RKO (cell line): Measurements from ENCODE around the gene TXNRD1.
"Not testable (repeated sequence)": the region's sequence is repeated elsewhere in the genome, so short reads cannot be mapped to it uniquely, and the experiment has no call there.

Source experiments
- DNase-seq: peaks from one replicate; pipeline ENCODE4 v3.0.0-alpha.2; 2016; ENCODE audit warnings: low spot score

The TXNRD1 gene

GRCh38 chr12:104304261-104305009 lies 88.9 kb downstream of the TXNRD1 start:
- no peak for DNase-seq

DNA sequence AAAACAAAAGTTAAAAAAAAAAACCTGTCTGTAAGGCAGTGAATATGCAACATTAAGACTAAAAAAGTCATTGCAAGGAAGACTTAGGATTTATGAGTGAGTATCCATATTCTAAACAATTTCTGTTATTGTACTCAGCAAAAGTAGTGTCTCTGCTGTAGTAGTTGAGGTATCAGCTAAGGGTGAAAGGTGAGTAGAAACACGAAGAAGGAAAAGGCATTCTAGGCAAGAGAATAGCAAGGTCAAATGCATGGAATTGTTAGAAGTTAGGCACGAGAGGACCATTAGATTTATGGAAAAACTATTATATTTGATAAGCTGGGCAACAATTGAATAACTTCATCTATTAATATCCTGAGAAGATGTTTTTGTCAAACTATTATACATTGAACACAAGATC lies 89.8 kb downstream of the TXNRD1 start:
- no peak for DNase-seq

GRCh38 chr12:104306376-104306775 lies 90.8 kb downstream of the TXNRD1 start:
- no peak for DNase-seq

GRCh38 chr12:104306943-104307654 lies 91.5 kb downstream of the TXNRD1 start:
- no peak for DNase-seq

DNA sequence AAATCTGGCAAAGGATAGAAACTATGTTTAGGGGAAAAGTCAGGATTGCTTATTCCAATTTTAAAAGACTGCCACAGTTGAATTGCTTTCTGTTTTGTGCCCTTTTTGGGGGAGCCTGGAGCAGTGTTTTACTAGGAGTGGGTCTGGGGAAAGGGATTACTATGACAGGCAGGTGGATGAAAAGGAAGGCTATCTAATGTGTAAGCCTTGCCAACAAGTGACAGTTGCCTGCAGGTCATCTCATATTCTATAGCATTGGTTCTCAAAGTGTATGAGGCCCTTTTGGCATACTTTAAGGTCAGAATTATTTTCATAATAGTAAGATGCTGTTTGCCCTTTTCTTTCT lies 92.0 kb downstream of the TXNRD1 start:
- DNase-seq: no peak

DNA sequence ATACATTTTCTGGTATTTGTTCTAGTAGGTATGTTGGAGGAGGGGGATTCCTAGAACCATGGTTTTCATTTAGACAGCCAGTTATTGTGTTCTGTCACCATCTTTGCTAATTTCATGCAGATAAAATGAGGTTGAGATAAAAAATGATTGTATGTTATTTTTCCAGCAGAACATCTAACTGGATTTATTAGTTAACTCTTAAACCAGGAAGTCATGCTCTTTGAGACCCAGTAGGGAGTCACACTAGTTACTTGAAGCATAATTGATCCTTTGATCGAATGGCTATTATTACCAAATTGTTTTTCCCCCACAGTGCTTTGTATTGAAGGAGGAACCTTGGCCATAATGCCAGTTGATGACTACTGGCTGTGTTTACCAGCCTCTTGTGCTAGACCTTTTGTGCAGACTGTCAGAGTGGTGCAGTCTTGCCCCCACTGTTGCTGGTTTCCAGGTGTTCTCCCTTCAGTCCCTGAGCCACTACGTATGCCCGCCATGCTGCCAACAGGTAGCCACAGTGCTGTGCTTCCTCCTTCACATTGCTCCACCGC lies 93.9 kb downstream of the TXNRD1 start:
- DNase-seq: no peak

GRCh38 chr12:104310751-104311633 lies 95.4 kb downstream of the TXNRD1 start:
- DNase-seq: no peak

DNA sequence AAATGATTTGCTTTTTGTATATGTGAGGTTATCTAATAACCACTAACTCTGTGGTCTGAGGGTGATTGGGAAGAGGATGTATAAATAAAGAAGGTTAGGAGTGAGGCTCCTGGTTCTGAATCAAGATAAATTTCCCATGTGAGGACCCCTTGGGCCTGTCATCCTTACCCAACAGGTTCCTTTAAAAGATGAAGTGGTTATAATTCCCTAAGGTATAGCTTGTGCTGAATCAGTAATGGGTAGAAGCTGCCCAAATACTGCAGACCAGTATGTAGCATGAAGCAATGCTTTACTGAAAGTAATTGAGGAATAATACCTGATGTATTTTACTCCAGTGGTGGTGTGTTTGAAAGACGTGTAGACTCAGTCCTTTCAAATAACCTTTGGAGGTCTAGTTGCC lies 96.6 kb downstream of the TXNRD1 start:
- no peak for DNase-seq

DNA sequence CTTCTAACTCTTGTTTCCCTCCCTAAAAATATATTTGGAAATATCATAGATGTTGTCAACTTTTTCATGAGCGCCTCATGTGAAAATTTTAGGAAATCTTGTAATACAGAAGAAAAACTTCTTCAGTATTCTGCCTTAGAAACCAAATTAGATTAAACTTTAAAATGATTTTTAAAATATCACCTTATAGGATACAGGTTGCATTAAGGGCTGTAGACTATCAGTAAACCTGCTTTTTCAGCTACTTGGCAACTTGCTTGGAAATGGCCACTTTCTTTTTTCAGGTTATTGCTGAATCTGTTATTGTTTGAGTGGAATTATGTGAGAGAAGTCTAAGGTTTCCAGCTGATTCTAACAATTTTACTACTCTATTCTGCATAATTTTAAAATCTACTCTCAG lies 97.1 kb downstream of the TXNRD1 start:
- DNase-seq: no peak

DNA sequence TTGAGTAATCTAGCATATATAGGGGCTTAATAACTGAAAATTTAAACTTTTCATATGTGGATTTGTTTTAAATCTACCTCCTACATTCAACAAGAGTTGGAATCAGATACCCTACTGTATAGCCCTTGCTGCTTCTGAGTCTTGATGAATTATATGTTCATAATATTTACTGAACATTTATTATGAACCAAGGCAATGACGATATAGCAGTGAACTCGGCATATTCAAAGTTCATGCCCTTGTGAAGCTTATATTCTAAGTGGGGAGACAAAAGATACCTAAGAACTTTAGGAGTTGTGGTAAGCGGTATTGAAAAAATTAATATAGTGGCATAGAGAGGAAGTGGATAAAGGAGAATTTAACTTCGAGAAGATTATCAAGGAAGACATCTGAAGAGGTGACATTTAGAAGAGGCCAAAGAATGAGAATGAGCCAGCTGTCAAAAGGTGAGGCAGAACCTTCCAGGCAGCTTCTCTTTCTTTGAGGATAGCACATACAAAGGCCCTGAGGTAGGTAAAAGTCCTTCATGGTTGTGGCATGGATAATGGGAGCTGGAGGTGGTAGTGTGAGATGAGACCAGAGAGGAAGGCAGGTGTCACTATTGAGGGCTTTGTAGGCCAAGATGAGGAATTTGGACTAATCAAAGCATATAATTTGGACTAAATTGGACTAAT lies 98.1 kb downstream of the TXNRD1 start:
- no peak for DNase-seq

DNA sequence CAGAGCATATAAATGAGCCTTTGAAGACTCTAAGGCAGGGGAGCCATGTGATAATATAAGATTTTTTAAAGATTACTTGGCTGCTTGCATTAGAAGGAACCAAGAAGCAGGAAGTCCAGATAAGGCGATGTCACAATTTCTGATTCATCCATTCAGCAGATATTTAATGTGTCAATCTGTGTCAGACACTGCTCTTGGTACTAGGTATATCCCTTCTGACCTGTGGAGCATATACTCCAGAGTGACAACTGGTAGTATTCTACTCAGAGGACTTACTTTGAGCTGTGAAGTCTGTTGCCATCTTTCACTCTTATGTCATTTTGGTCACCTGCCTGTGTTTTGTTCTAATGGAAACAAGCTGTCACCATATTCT lies 98.6 kb downstream of the TXNRD1 start:
- peak; percentile 66 for DNase-seq

DNA sequence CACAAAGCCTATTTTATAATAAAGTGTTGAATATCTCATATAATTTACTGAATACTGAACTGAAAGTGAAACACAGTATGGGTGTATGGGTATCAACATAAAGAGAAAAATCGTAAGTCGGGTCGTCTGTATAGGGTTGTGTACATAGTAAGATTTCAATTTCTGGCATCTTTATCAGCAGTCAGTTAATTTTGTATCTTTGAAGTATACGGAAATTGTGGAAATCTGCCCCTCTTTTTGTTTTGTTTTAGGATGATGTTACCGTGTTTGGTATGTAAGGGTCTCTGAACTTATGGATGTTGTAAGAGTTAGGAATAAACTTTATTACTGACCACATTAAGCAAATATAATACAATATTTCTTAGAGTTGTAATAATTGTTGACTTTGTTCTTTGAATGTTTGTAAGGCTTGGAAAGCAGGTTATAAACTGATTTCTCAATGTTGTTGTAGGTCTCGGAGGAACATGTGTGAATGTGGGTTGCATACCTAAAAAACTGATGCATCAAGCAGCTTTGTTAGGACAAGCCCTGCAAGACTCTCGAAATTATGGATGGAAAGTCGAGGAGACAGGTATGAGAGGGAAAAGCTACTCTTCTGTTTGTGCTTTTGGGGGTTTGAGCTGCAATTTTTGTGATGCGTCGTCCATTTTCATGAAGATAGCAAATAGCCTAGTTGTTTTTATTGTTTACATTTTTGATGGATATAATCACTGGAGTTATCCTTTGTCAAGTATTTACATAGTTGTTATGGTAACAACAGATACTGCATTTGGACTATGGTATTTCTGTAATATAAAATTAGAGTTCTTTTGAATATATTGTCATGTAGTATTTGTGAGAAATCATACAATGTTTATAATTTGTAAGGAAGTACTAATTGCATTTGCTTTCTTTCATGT lies 100.0 kb downstream of the TXNRD1 start:
- DNase-seq: no peak

GRCh38 chr12:104316936-104317335 lies 101.4 kb downstream of the TXNRD1 start:
- no peak for DNase-seq

DNA sequence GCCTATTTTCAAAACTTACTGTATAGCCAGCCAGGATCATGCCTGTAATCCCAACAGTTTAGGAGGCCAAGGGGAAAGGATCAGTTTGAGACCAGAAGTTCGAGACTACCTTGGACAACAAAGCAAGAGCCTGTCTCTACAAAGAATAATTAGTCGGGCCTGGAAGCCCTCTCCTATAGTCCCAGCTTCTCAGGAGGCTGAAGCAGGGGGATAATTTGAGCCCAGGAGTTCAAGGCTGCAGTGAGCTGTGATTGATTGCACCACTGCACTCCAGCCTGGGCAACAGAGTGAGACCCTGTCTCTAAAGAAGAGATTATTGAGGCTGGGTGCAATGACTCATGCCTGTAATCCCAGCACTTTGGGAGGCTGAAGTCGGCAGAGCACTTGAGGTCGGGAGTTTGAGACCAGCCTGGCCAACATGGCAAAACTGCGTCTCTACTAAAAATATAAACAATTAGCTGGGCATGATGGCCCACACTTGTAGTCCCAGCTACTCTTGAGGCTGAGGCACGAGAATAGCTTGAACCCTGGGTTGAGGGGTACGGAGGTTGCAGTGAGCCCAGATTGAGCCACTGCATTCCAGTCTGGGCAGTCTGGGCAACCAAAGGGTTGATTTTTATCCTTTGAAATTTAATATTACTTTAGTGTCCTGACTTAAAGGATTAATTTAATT lies 102.1 kb downstream of the TXNRD1 start:
- no peak for DNase-seq

GRCh38 chr12:104319028-104319427 lies 103.4 kb downstream of the TXNRD1 start:
- no peak for DNase-seq

- DNase-seq: no peak
These were observed 104.5 kb downstream of the TXNRD1 start for GRCh38 chr12:104319918-104320626.

- DNase-seq: no peak
These were observed 105.0 kb downstream of the TXNRD1 start for GRCh38 chr12:104320627-104321024.

DNA sequence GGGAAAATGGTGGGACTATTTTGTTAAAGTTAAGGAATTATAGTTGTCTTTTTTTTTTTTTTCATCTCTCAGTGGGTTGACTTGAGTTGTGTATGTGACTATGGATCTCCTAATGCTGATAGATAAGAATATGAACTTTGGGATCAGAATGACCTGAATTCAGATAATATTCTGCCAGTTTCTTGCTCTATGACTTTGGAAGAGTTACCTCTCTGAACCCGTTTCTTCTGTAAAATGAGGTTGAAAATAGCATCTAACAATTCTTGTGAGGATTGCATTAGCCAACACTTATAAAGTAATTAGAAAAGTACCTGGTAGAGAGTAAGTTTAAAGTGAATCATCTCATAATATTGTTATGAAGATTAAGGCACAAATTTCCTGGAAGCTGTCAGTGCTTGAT lies 106.4 kb downstream of the TXNRD1 start:
- DNase-seq: no peak

DNA sequence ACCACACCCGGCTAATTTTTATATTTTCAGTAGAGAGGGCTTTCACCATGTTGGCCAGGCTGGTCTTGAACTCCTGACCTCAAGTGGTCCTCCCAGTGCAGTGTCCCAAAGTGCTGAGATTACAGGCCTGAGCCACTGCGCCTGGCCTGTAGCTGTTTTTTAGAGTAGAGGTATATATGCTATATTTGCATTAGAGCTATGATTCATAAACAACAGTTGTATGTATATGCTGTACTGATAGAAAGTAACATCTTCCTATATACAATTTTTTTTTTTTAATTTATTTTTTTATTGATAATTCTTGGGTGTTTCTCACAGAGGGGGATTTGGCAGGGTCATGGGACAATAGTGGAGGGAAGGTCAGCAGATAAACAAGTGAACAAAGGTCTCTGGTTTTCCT lies 107.0 kb downstream of the TXNRD1 start:
- not testable (repeated sequence) for DNase-seq

DNA sequence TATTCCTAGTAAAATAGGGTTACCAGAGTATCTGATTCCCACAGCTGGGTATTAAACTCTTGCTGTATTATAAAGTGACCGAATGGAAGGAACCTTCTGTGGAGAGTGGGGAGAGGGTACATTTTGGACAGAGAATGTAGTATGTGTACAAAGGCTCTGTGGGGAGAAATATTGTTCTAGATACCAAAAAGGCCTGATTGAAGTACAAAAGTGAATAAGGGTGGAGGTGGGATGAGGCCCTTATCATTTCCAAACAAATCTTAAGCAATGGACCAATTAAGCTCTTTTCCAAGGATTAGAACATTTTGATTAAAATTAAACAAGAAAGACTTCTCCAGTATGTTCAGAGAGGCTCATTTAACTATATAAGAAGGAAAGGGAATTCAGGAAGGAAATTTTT lies 108.3 kb downstream of the TXNRD1 start:
- no peak for DNase-seq
